H9 (cell line): ENCODE data around the gene WDR27. TPM values are rescaled to one million over a fixed set of nuclear protein-coding genes. Genes with fewer than 3 reads are reported as not detected.

Source experiments
- DNase-seq: peaks from one replicate; pipeline ENCODE4 v3.0.0-alpha.2; 2017
- H2AFZ ChIP-seq: one replicate; pipeline ENCODE4 v1.6.1; 2013; ENCODE audit warnings: mild to moderate bottlenecking, low read length, control low read depth, moderate library complexity
- H2AK5ac ChIP-seq: 2 replicates; pipeline ENCODE4 v1.6.1; 2013; ENCODE audit warnings: low read length, control low read depth, mixed read lengths; ENCODE audit not compliant: insufficient read length
- H2BK120ac ChIP-seq: one replicate; pipeline ENCODE4 v1.6.1; 2013; ENCODE audit warnings: low read depth, mild to moderate bottlenecking, low read length, control low read depth, inconsistent platforms; ENCODE audit not compliant: poor library complexity, severe bottlenecking
- H2BK12ac ChIP-seq: 2 replicates; pipeline ENCODE4 v1.6.1; 2013; ENCODE audit warnings: low read length, control low read depth, mixed read lengths, low read depth; ENCODE audit not compliant: insufficient read length
- H2BK15ac ChIP-seq: 2 replicates; pipeline ENCODE4 v1.6.1; 2013; ENCODE audit warnings: low read depth, low read length, control low read depth
- H2BK20ac ChIP-seq: one replicate; pipeline ENCODE4 v1.6.1; 2013; ENCODE audit warnings: low read depth, mild to moderate bottlenecking, low read length, control low read depth, inconsistent platforms; ENCODE audit not compliant: poor library complexity, severe bottlenecking
- H2BK5ac ChIP-seq: 2 replicates; pipeline ENCODE4 v1.6.1; 2013; ENCODE audit warnings: low read length, control low read depth, mixed read lengths; ENCODE audit not compliant: insufficient read length
- H3K14ac ChIP-seq: 2 replicates; pipeline ENCODE4 v1.6.1; 2013; ENCODE audit warnings: low read length, control low read depth; ENCODE audit not compliant: insufficient read depth
- H3K18ac ChIP-seq: 2 replicates; pipeline ENCODE4 v1.6.1; 2013; ENCODE audit warnings: low read depth, mild to moderate bottlenecking, mixed read lengths, low read length, control low read depth; ENCODE audit not compliant: insufficient read length
- H3K23ac ChIP-seq: 2 replicates; pipeline ENCODE4 v1.6.1; 2013; ENCODE audit warnings: low read length, control low read depth, mixed read lengths, low read depth; ENCODE audit not compliant: insufficient read length
- H3K23me2 ChIP-seq: 2 replicates; pipeline ENCODE4 v1.6.1; 2013; ENCODE audit warnings: low read depth, mild to moderate bottlenecking, mixed read lengths, low read length, control low read depth; ENCODE audit not compliant: insufficient read length, poor library complexity, severe bottlenecking
- H3K27ac ChIP-seq: 2 replicates; pipeline ENCODE4 v1.5.1; 2013; ENCODE audit warnings: low read length, control low read depth, mixed read lengths, low read depth; ENCODE audit not compliant: insufficient read length
- H3K27me3 ChIP-seq: 2 replicates; pipeline ENCODE4 v1.6.1; 2013; ENCODE audit warnings: low read length, control low read depth, inconsistent platforms; ENCODE audit not compliant: insufficient read depth
- H3K4ac ChIP-seq: 2 replicates; pipeline ENCODE4 v1.6.1; 2013; ENCODE audit warnings: low read depth, mild to moderate bottlenecking, control low read depth, inconsistent platforms, low read length, moderate library complexity
- H3K4me1 ChIP-seq: 2 replicates; pipeline ENCODE4 v1.6.1; 2013; ENCODE audit warnings: low read length, control low read depth, inconsistent platforms; ENCODE audit not compliant: insufficient read depth
- H3K4me2 ChIP-seq: 2 replicates; pipeline ENCODE4 v1.6.1; 2013; ENCODE audit warnings: low read length, control low read depth, mixed read lengths; ENCODE audit not compliant: insufficient read length, insufficient read depth
- H3K56ac ChIP-seq: 2 replicates; pipeline ENCODE4 v1.6.1; 2013; ENCODE audit warnings: low read depth, mild to moderate bottlenecking, mixed read lengths, low read length, control low read depth; ENCODE audit not compliant: insufficient read length
- H3K79me1 ChIP-seq: 2 replicates; pipeline ENCODE4 v1.6.1; 2013; ENCODE audit warnings: low read depth, mild to moderate bottlenecking, moderate library complexity, low read length, control low read depth, inconsistent platforms; ENCODE audit not compliant: insufficient read depth, poor library complexity, severe bottlenecking
- H3K79me2 ChIP-seq: 2 replicates; pipeline ENCODE4 v1.6.1; 2013; ENCODE audit warnings: low read length, control low read depth, inconsistent platforms; ENCODE audit not compliant: insufficient read depth
- H3K9ac ChIP-seq: 2 replicates; pipeline ENCODE4 v1.6.1; 2013; ENCODE audit warnings: low read length, control low read depth, mixed read lengths; ENCODE audit not compliant: insufficient read length; ENCODE audit errors: extremely low read depth
- H3K9me3 ChIP-seq: one replicate; pipeline ENCODE4 v1.6.1; 2013; ENCODE audit warnings: low read depth, low read length, inconsistent platforms; ENCODE audit not compliant: control insufficient read depth
- H3T11ph ChIP-seq: one replicate; pipeline ENCODE4 v1.6.1; 2013; ENCODE audit warnings: mild to moderate bottlenecking, low read length, control low read depth, inconsistent platforms
- H4K20me1 ChIP-seq: one replicate; pipeline ENCODE4 v1.6.1; 2013; ENCODE audit not compliant: control insufficient read depth, insufficient read length, insufficient read depth
- H4K5ac ChIP-seq: 2 replicates; pipeline ENCODE4 v1.6.1; 2013; ENCODE audit warnings: low read depth, mild to moderate bottlenecking, mixed read lengths, low read length, control low read depth; ENCODE audit not compliant: insufficient read length
- H4K8ac ChIP-seq: replicated peaks from 2 replicates; pipeline ENCODE4 v1.6.1; 2013; ENCODE audit warnings: low read length, control low read depth, mixed read lengths, low read depth; ENCODE audit not compliant: insufficient read length
- H4K91ac ChIP-seq: 2 replicates; pipeline ENCODE4 v1.6.1; 2013; ENCODE audit warnings: low read depth, mild to moderate bottlenecking, moderate library complexity, mixed read lengths, low read length, control low read depth; ENCODE audit not compliant: insufficient read length
- H3K27ac Mint-ChIP-seq, 3 experiments: 2 replicates in 2 of 3; 3 replicates in 1 of 3; pipeline ENCODE4 v1.8.0; 2020 to 2021; ENCODE audit warnings: mixed read lengths in 3 of 3, mild to moderate bottlenecking in 1 of 3, moderate library complexity in 1 of 3
- H3K27me3 Mint-ChIP-seq: 2 replicates; pipeline ENCODE4 v1.8.0; 2021; ENCODE audit warnings: low read depth, mild to moderate bottlenecking, moderate library complexity, mixed read lengths
- H3K36me3 Mint-ChIP-seq, 3 experiments: 2 replicates in 2 of 3; 3 replicates in 1 of 3; pipeline ENCODE4 v1.8.0; 2020 to 2021; ENCODE audit warnings: low read depth in 3 of 3, mixed read lengths in 3 of 3; ENCODE audit not compliant: insufficient read depth in 1 of 3
- H3K4me1 Mint-ChIP-seq, 2 experiments: 2 replicates each; pipeline ENCODE4 v1.8.0; 2020; ENCODE audit warnings: mixed read lengths in 2 of 2
- H3K4me3 Mint-ChIP-seq, 2 experiments: 2 replicates in 1 of 2; 3 replicates in 1 of 2; pipeline ENCODE4 v1.8.0; 2020 to 2021; ENCODE audit warnings: mild to moderate bottlenecking in 2 of 2, mixed read lengths in 2 of 2, moderate library complexity in 1 of 2
- H3K9me3 Mint-ChIP-seq, 2 experiments: 2 replicates in 1 of 2; 3 replicates in 1 of 2; pipeline ENCODE4 v1.8.0; 2020; ENCODE audit warnings: mild to moderate bottlenecking in 2 of 2, mixed read lengths in 2 of 2, moderate library complexity in 1 of 2
- CTCF ChIP-seq: fragments of 200-600 bp; sonication (generic); conservative IDR thresholded peaks from 3 replicates; pipeline ENCODE4 v1.8.0; 2021; ENCODE audit warnings: antibody characterized with exemption, mild to moderate bottlenecking
- WGBS: extraction: QIAGEN DNeasy Blood & Tissue Kit; methylation state at CpG from one replicate; pipeline ENCODE4 v1.1.7; 2013; ENCODE audit warnings: missing lambda C conversion rate, low lambda C conversion rate, mixed read lengths; ENCODE audit not compliant: insufficient read length; ENCODE audit errors: extremely low coverage; 5-methylcytosine and 5-hydroxymethylcytosine counted together
- total RNA-seq: library from RNA; stranded (reverse); gene quantifications from 2 replicates; pipeline ENCODE4 v1.2.1, GENCODE V29; 2021

Gene WDR27
- total RNA-seq, 1 experiment from 2014 or later, result 48.7 TPM

GRCh38 chr6:169626649-169627048 lies 75.2 kb downstream of the WDR27 start:
- Mint-ChIP-seq H3K27me3 (no peaks in the 10 kb centered on the region), H3K9me3 (peaks cover 2 to 9% of the 10 kb centered on the region in 2 experiments; a peak in 3 of 5 replicates), H3K36me3 (peaks cover 28 to 52% (median 49%) of the 10 kb centered on the region in 3 experiments), H3K27ac (peak overlapping the region in 2 of 3 experiments; percentile 50 to 92; a peak in 4 of 7 replicates), H3K4me1 (peaks cover 15 to 26% of the 10 kb centered on the region in 2 experiments), H3K4me3 (no peak overlapping the region)
- no peak overlapping the region for H3K27ac ChIP-seq
- DNase-seq, result no peak
- no peaks in the 10 kb centered on the region for H3K27me3 ChIP-seq
- no peak overlapping the region for H2BK20ac ChIP-seq
- no peak overlapping the region for H3K23ac ChIP-seq
- H3T11ph ChIP-seq, result no peak overlapping the region
- WGBS, result no CpG with 5 or more reads among the region's 13 CpGs
- H3K4me1 ChIP-seq, result peaks cover 4% of the 10 kb centered on the region; the same call in 1 of the 2 replicates
- H3K79me1 ChIP-seq, result no peaks in the 10 kb centered on the region
- H4K20me1 ChIP-seq, result no peaks in the 10 kb centered on the region
- H3K14ac ChIP-seq, result no peak overlapping the region
- H4K5ac ChIP-seq, result no peak overlapping the region
- H4K91ac ChIP-seq, result no peak overlapping the region
- no peak overlapping the region for H4K8ac ChIP-seq
- no peak overlapping the region for H2BK5ac ChIP-seq
- H2BK12ac ChIP-seq, result no peak overlapping the region
- no peak for TF ChIP-seq CTCF
- H3K79me2 ChIP-seq, result no peaks in the 10 kb centered on the region
- H3K9ac ChIP-seq, result no peak overlapping the region
- no peak overlapping the region for H2AK5ac ChIP-seq
- H3K18ac ChIP-seq, result no peak overlapping the region
- no peak overlapping the region for H3K4ac ChIP-seq
- no peak overlapping the region for H2AFZ ChIP-seq
- H2BK15ac ChIP-seq, result no peak overlapping the region
- H3K4me2 ChIP-seq, result no peak overlapping the region
- H2BK120ac ChIP-seq, result no peak overlapping the region
- no peaks in the 10 kb centered on the region for H3K9me3 ChIP-seq
- no peak overlapping the region for H3K56ac ChIP-seq
- H3K23me2 ChIP-seq, result no peaks in the 10 kb centered on the region
